Measurements from ENCODE around the gene CRYGD.
"Not testable (repeated sequence)": the region's sequence is repeated elsewhere in the genome, so short reads cannot be mapped to it uniquely, and the experiment has no call there.

CRYGD gene

DNA sequence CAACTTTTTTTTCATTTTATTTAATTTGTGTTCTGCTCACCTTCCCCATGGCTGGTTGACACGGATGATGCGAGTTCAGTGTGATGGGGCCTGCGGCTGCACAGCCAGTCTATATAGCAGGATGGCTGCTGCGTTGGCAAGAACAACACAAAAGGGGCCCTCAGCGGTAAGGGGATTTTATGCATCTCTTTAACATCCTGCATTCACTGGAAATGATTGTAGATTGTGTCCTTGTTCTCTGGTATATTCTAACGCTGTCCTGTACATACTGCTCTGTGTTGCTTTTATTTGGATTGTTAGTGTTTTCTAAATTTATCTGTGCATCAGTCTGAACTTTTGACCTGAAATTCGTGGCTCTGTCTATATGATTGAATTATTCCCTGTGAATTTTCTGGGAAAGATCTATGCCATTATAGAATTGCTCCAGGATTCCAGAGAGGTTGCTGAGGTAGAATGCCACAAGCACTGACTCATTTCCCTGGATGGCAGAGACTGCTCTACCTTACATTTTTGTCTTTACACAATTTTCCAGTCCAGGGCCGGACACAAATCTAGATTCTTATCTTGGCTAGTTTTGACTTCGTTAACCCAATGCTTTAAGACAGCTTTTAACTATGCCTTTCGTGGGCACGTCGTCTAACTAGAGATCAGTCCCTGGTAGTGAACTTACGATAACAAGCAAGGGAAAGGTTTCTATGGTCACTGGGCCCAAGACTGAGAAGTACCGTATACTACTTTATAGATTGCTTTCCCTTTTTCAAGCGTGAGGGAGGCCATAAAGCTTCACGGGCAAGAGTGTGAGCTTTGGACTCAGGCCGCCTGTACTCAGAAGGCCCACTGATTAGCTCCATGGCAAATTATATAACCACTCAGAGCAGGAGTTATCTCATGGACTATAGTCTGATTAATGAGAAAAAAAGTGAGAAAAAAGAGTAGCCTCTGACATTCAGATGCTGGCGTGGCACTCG, 5.7 kb upstream of the CRYGD start, which contains the start of gene CRYGC:
CRYGC (minus strand) TSS at position 85 of the 968 bp plus-strand sequence; CDS start at position 49, 36 bp downstream.
- DNase-seq, result no peak

DNA sequence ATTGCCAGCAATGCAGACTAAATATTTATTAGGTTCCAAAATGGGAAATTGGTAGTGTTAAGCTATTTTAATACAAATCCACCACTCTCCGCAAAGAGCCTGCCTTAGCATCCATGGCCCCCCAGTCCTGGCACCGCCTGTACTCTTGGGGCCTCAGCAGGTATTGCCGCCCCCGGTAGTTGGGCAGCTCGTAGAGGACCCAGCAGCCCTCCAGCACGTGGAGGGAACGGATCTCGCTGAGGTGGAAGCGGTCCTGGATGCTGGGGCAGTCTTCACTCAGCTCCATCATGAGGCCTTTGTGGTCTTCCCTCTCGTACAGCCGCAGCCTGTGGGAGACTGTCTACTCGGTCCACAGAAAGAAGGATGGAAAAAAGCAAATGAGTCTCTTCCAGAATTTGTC, 3.8 kb upstream of the CRYGD start:
- no peak for DNase-seq

DNA sequence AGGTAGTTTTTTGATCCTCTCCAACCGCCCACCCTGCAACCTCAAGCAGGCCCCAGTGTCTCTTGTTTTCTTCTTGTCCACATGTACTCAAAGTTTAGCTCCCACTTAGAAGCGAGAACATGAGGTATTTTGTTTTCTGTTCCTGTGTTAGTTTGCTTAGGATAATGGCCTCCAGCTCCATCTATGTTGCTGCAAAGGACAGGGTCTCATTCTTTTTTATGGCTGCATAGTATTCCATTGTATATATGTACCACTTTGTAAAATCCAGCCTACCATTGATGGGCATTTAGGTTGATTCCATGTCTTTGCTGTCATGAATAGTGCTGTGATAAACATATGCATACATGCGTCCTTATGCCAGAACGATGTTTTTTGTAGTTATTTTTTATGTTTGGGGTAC, 2.8 kb upstream of the CRYGD start:
- DNase-seq, result no peak

DNA sequence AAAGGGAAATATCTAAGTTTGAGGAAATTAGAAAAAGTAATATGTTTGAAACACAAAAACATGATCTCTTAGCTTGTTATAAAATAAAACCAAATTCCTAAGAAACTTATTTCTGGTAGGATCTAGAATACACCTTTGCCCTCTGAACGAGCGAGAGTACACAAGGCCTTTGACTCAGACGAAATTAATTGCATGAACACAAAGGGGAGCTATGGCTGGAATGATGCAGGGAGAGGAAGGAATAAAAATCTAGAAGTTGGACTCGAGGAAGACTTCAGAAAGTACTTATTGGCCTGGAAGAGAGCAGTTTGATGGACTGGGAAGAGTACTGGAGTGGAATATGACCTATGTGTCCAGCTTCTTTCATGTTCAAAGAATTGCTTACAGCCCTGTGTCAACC, 927 bp upstream of the CRYGD start:
- no peak for DNase-seq

DNA sequence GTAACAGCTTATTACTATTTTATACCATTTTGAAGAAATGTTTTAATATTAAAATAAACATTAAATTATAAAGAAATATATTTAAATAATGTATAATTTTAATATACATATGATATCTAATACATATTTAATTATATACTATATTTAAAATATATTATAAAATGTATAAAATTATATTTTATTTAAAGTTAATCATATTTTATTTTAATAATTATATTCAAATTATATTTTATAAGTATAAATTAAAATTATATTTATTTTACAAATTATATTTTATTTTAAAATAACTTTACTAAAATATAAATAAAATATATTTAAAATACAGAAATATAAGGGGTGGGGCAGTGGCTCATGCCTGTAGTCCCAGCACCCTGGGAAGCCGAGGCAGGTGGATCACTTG, 2.1 kb downstream of the CRYGD start:
- DNase-seq, result no peak

DNA sequence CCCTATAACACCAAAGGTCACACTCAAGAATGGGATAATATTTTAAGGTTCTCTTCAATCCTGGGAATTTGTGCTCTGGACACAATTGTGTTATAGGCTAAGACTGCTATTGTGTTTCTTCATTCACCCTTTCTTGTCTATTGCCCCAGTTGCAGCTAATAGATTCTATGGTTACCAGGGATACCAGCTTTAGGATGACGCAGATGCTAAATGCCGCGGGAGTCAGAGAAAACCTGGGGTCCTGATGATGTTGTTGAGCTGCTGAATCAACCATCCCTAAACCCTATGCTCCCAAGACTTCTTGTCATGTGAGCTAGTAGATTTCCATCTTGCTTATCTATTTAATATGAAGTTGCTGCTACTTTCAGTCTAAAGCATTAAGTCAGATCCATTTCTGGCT, 5.4 kb downstream of the CRYGD start:
- no peak for DNase-seq

DNA sequence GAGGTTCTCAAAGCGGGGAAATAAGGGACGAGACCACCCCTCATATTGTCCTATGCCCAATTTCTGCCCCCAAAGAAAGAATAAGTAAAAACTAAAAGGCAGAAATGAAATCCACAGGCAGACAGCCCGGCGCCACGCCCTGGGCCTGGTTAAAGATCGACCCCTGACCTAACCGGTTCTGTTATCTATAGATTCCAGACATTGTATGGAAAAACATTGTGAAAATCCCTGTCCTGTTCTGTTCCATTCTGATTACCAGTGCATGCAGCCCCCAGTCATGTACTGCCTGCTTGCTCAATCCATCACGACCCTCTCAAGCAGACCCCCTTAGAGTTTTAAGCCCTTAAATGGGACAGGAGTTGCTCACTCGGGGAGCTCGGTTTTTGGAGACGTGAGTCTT, 6.9 kb downstream of the CRYGD start:
- DNase-seq, result not testable (repeated sequence)

DNA sequence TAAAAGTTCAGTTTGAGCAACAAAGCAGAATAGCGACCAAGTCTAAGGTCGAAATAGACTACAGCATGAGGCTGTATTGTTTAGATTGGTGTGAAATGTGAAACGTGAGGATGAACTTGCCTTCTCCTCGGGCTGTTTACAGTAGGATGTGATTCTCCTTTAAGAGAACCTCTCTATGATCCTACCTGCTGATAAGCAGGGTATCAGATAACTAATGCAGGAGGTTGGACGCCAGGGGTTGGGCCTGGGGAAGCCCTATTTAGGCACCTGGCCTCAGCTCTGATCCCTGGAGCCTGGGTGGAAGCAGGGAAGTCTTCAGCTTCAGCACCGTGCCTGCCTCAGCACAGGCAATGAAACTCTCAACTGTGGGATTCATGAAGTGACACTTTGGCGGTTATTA, 11.4 kb downstream of the CRYGD start:
- DNase-seq, result no peak

DNA sequence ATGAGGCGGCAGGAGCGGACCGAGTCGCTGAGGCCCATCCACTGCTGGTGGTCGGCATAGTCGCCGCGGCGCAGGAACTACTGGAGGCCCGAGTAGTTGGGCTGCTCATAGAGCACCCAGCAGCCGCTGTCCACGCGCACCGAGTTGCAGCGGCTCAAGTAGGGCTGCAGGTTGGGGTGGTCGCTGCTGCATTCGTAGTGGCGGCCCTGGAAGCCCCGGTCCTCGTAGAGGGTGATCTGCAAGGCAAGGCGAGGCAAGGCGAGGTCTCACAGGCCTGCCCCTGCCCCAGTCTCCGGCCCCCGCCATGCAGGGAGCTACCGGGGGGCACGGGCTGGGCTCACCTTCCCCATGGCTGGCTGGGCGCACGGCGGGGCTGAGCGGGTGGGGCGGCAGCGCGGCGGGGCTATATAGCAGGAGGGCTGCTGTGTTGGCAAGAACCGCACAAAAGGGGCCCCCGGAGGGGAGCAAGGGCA, 12.0 kb downstream of the CRYGD start:
- DNase-seq, result not testable (repeated sequence)

DNA sequence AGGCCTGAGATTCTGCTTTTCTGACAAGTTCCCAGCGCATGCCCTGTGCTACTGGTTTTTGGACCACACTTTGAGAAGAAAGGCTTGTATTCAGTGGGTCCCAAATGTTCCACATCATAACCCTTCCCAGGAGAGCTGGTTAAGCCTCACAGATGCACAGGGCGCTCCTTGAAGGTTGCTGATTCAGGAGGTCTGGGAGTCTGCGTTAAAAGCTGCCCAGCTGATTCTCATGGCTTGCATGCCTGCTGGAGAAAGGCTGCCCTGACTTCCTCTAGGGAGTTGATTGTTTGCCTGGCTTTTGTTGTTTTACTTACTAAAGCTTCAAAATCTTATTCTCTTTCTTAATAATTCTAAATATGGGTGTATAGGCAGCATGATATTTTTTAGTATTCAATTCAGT, 20.7 kb downstream of the CRYGD start:
- DNase-seq, result no peak

DNA sequence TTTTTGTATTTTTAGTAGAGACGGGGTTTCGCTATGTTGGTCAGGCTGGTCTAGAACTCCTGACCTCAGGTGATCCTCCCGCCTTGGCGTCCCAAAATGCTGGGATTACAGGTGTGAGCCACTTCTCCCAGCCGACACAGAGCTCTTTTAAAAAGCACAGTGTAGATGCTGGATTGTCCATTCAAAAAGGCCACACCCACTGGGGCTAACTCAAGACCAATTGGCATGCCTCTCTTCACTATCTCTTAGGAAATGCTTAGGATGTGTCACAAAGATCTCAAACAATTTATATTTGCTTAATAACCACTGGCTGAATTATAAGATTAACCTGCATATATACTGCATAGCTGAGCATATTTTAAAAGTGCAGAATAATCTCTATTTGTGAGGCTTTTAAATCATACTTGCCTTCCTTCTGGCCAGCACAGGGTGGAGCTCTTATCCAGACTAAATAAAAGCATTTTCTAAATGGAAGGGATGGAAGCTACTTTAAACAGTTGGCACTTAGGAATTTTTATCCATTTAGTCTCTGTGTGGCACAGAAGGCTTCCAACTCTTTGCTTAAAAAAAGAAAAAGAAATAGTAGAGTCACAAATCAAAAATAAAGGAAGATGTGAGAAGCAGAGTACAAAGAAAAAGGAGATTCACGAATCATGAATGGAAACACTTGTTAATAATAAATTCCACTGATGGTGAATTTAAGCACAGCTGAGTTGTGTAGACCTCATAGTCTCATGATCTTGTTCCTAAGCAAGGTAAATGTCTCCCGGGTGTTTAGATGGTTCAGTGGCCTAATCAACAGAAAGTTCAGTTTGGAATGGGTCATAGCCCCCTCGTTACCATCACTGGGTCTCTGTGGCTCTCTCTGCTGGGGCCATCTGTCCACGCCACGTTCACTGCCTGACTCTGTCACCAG, 22.4 kb downstream of the CRYGD start:
- DNase-seq, result peak; percentile 7

DNA sequence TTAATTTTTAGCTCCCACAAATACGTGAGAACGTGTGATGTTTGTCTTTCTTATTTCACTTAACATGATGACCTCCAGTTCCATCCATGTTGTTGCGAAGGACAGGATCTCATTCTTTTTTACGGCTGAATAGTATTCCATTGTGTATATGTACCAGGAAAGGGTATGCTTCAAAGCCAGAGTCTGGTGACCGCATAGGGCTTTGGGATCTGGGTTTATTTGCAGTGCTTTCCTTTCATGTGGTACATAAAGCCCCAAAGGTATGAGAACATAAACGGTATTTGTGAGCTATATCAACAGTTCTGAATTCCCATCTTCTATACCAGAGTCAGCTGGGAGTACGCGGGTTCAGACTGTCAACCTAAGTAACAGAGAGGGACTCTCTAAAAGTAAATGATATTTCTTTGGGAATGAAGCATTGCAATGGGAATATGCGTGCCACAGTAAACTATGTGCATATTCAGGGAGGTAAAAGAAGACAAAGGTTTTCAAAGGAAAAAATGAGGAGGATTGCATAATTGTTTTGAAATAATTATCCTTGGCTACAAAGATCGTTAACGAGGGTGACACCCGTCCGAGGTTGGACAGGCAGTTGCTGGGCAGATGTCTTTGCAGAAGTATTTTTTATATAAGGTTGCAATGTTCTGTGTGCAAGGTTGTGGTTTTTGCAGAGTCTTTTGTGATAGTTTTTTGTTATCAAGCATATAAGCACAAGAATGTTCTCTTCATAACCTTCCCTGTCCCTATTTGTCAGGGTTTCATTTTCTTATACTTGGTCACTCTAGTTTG, 24.4 kb downstream of the CRYGD start:
- no peak for DNase-seq

DNA sequence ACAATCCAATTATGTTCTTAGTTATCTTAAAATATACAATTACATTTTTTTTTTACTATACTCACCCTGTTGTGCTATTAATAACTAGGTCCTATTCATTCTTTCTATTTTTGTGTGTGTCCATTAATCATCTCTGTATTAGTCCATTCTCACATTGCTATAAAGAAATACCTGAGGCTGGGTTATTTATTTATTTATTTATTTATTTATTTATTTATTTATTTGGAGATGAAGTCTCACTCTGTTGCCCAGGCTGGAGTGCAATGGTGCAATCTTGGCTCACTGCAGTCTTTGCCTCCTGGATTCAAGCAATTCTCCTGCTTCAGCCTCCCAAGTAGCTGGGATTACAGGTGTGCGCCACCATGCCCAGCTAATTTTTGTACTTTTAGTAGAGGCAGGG, 25.6 kb downstream of the CRYGD start:
- not testable (repeated sequence) for DNase-seq

DNA sequence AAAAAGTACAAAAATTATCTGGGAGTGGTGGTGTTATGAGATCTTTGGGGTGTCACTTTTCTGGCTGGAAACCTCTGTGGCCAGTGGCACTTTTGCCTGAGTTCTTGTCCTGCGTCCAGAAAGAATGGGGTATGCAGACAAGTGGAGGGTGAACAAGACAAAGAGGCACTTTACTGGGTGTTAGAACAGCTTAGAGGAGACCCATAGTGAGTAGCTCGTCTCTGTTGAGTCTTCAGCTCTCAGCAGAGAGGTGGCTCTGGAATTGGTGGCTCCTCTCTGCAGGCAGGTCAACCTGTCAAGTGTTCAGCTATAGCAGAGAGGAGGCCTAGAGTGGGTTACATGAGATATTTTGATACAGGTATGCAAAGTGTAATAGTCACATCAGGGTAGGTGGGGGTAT, 26.1 kb downstream of the CRYGD start:
- no peak for DNase-seq

DNA sequence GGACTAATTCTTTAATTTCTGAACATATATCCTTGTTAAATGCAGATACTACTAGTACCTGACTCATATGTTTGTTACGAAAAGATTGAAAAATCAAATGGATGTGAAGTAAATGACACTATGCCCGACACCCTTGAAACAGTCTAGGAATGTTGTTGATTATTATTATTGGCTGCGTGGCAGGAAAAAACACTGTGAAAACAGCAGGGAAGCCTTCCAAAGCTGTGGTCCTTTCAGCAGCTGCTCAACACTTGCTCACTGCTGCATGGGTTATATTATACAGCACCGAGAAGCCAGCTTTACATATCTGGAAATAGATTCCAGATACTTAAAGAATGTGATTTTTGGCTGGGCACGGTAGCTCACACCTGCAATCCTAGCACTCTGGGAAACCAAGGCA, 26.5 kb downstream of the CRYGD start:
- DNase-seq, result peak; percentile 6

DNA sequence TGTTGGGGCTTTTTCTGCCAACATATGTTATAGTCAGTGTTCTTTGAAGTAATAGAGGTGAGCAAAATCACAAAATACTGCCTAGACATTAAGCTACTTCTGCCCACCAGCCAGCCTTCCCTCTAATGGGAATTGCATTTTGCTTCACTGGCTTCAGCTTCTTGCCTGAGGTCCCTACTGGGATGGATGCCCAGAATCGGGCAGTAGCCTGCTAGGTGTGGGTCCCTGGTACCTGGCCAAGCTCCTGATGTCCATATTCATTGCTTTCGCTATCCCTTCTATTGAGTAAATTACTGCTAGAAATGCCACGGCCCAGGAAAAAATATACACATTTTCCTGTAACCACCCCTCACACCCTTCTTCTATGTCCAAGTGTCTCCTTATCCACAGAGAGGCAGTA, 27.0 kb downstream of the CRYGD start:
- DNase-seq, result no peak

DNA sequence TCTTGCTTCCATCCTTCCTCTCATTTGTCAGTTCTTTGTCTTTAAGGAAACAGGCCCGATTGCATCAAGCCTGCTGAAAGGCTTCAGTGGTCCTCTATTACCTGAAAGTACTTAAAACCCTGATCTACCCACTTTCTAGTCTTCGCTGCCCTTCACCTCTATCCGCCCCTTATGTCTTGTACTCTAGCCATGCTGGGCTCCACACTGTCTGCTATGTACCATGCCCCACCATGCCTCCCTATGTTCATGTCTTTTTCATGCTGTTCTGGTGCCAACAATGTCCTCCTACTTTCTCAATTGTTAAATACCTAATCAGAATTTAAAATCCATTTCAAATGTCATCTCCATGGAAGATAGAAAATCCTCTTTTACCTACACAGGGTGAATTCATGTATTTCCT, 28.2 kb downstream of the CRYGD start:
- no peak for DNase-seq

DNA sequence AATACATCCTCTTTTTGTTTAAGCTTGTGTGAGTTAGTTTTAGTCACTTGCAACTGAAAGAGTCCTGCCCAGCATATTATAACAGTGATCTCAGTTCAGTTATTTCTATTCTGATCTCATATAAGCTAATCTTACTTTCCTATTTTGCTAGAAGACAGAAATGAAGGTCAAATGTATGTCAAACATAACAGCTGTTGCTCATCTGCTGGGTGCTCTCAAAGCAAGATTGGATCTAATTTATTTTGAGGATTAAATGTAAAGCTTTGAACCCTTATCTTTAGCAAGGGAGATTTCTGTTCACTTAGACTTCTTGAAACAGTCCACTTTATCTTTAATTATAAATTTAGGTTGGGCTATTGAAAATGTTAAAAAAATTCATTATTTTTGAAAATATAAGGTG, 31.2 kb downstream of the CRYGD start:
- no peak for DNase-seq

DNA sequence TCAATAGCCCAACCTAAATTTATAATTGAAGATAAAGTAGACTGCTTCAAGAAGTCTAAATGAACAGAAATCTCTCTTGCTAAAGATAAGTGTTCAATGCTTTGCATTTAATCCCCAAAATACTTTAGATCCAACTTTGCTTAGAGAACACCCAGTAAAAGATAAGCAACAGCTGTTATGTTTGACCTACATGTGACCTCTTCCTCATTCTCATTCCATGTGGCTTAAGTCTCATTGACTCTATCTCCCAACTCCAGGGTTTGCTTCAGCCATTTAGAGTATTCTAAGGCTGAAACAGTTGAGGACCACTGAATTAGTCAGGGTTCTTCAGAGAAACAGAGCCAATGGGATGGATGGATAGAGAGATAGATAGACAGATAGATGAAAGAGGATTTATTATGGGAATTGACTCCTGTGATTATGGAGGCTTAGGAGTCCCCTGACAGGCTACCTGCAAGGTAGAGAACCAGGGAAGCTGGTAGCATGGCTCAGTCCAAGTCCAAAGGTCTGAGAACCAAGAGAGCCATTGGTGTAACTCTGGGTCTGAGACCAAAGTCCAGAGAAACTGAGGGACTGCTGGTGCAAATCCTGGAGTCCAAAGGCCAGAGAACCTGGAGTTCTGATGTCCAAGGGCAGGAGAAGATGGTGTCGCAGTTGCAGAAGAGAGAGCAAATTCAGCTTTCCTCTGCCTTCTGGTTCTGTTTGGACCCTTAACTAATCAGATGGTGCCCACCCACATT, 32.1 kb downstream of the CRYGD start:
- no peak for DNase-seq

DNA sequence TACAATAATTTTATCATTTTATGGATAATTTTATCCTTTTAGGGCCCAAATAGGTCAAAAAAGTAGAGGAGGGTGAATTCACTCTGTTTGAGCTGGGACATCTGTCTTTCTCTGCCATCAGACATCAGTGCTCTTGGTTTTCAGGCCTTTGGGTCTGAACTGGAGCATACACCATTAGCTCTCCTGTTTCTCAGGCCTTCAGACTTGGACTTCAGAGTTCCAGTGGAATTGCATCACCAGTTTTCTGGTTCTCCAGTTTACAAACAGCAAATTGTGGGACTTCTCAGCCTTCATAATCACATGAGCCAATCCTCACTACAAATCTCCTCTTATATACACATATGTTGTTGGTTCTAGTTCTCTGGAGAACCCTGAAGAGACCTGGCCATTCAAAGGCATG, 33.9 kb downstream of the CRYGD start:
- no peak for DNase-seq

DNA sequence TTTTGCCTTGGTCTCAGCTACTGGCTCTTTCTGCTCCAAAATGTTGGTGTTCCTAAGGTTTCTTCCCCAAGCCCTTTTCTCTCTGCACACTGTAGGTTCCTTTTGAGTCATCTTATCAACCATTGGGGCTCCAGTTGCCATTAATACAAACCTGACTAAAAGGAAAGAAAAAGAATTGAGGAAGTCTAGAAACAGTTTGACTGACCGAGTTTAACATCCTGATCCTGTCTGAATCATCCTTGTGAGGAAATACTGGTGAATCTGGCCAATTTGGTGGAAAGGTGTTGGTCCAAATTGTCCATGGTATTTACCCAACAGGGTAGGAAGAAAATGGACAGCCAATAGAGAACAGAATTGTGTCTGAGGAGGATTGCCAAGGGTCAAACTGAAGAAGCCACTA, 38.3 kb downstream of the CRYGD start:
- DNase-seq, result no peak

DNA sequence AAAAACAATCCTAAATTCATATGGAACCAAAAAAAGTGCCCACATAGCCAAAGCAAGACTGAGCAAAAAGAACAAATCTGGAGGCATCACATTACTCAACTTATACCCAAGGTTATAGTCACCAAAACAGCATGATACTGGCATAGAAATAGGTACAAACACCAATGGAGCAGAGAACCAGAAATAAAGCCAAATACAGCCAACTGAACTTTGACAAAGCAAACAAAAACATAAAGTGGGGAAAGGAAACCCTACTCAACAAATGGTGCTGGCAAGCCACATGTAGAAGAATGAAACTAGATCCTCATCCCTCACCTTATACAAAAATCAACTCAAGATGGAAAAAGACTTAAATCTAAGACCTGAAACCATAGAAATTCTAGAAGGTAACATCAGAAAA, 40.5 kb downstream of the CRYGD start:
- DNase-seq, result no peak

Measured in fibroblast of skin of right quadriceps (primary cell).